SK-N-SH (cell line): ENCODE data around the gene VPS4B.

ENCODE experiments used
- EZH2phosphoT487 ChIP-seq: fragments of 200-600 bp; sonication (generic); IDR thresholded peaks from 2 replicates; pipeline ENCODE4 v1.6.1; 2017; ENCODE audit warnings: low read depth, mixed run types, mild to moderate bottlenecking, antibody characterized with exemption, moderate library complexity, borderline replicate concordance
- FOXM1 ChIP-seq: IDR thresholded peaks from 2 replicates; pipeline ENCODE4 v1.4.0; 2012; ENCODE audit warnings: low read depth, mild to moderate bottlenecking
- JUND ChIP-seq: IDR thresholded peaks from 2 replicates; pipeline ENCODE4 v1.4.0; 2012
- MXI1 ChIP-seq: IDR thresholded peaks from 2 replicates; pipeline ENCODE4 v1.6.1; 2012; ENCODE audit warnings: mild to moderate bottlenecking, low read depth, low read length, improper control_type of control experiment
- PBX3 ChIP-seq: IDR thresholded peaks from 2 replicates; pipeline ENCODE4; 2012
- SIN3A ChIP-seq: IDR thresholded peaks from 2 replicates; pipeline ENCODE4 v1.6.1; 2012; ENCODE audit warnings: low read depth, mild to moderate bottlenecking, low read length, moderate library complexity, borderline replicate concordance
- TAF1 ChIP-seq: IDR thresholded peaks from 2 replicates; pipeline ENCODE4 v1.6.1; 2012; ENCODE audit warnings: low read depth, mild to moderate bottlenecking, low read length, moderate library complexity, borderline replicate concordance
- TF ChIP-seq, protein P1 (sequence below): fragments of 200-600 bp; sonication (generic); IDR thresholded peaks from 2 replicates; pipeline ENCODE4 v1.6.1; 2017; ENCODE audit warnings: antibody characterized with exemption, mild to moderate bottlenecking, moderate library complexity
- TF ChIP-seq, protein P2 (sequence below): IDR thresholded peaks from 2 replicates; pipeline ENCODE4 v1.4.0; 2012; ENCODE audit warnings: low read depth, borderline replicate concordance

GRCh38 chr18:63367053-63367953 lies 55.0 kb downstream of the VPS4B start, which contains the start of gene KDSR:
- peak; percentile 26; the same call in 1 of the 2 replicates for TF ChIP-seq PBX3
- TF ChIP-seq SIN3A: peak; percentile 83; the same call in 1 of the 2 replicates
- TF ChIP-seq, protein P1, sequence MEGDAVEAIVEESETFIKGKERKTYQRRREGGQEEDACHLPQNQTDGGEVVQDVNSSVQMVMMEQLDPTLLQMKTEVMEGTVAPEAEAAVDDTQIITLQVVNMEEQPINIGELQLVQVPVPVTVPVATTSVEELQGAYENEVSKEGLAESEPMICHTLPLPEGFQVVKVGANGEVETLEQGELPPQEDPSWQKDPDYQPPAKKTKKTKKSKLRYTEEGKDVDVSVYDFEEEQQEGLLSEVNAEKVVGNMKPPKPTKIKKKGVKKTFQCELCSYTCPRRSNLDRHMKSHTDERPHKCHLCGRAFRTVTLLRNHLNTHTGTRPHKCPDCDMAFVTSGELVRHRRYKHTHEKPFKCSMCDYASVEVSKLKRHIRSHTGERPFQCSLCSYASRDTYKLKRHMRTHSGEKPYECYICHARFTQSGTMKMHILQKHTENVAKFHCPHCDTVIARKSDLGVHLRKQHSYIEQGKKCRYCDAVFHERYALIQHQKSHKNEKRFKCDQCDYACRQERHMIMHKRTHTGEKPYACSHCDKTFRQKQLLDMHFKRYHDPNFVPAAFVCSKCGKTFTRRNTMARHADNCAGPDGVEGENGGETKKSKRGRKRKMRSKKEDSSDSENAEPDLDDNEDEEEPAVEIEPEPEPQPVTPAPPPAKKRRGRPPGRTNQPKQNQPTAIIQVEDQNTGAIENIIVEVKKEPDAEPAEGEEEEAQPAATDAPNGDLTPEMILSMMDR: no peak
- no peak for TF ChIP-seq FOXM1
- peak; percentile 26; the same call in 1 of the 2 replicates for TF ChIP-seq MXI1
- TF ChIP-seq TAF1: peak; percentile 76; the same call in 1 of the 2 replicates
- TF ChIP-seq, protein P2, sequence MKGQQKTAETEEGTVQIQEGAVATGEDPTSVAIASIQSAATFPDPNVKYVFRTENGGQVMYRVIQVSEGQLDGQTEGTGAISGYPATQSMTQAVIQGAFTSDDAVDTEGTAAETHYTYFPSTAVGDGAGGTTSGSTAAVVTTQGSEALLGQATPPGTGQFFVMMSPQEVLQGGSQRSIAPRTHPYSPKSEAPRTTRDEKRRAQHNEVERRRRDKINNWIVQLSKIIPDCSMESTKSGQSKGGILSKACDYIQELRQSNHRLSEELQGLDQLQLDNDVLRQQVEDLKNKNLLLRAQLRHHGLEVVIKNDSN: no peak
- TF ChIP-seq JUND: peak; percentile 93
- TF ChIP-seq EZH2phosphoT487: no peak
